Stomach (tissue), 4 donors: ENCODE data around the gene PDGFD.

Source experiments
- CTCF ChIP-seq, 7 experiments: fragments of 450-650 bp in 4 of 7; fragments of 200-600 bp in 3 of 7; sonication (generic) in 3 of 7; IDR thresholded peaks; one replicate each; pipeline ENCODE4 v1.5.1; 2016 to 2019; ENCODE audit warnings: antibody characterized with exemption in 7 of 7, control low read depth in 2 of 7, mild to moderate bottlenecking in 1 of 7
- EP300 ChIP-seq: sonication (generic); formaldehyde crosslinking; IDR thresholded peaks from one replicate; pipeline ENCODE4 v1.6.1; 2017; ENCODE audit warnings: antibody characterized with exemption
- POLR2A ChIP-seq, 4 donors: fragments of 450-650 bp; IDR thresholded peaks; one replicate each; pipeline ENCODE4 v1.6.1; 2016; ENCODE audit warnings: antibody characterized with exemption in 4 of 4, control low read depth in 2 of 4, mild to moderate bottlenecking in 1 of 4, moderate library complexity in 1 of 4
- POLR2AphosphoS5 ChIP-seq, 3 donors: sonication (generic); formaldehyde crosslinking; IDR thresholded peaks; one replicate each; pipeline ENCODE4 v1.6.1; 2016; ENCODE audit warnings: antibody characterized with exemption in 3 of 3

DNA sequence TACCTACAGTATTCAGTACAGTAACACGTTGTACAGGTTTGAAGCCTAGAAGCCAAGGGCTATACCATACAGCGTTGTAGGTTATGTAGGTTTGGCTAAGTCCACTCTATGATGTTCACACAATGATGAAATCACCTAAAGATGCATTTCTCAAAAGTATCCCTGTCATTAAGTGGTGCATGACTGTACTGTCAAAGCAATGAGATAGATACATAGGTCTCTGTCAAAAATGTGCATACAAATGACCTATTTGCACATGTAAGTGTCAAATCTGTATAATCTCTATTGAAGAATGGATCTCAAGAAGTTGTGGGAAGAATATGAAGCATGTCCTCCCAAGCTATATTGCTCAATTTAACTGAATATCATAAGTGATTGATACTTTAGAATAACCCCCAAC is 139.4 kb downstream of the PDGFD start:
- TF ChIP-seq CTCF (IDR thresholded peaks at IDR 0.05) = no peak
- no peak for TF ChIP-seq POLR2A (IDR thresholded peaks at IDR 0.05)
- no peak for TF ChIP-seq EP300
- no peak for TF ChIP-seq POLR2AphosphoS5 (IDR thresholded peaks at IDR 0.05)
